NCI-H2171 treated with DMSO at 0.1 percent for 48 hours (cell line): Measurements from ENCODE around the gene PLEKHA5.

ENCODE experiments used
- DNase-seq: peaks from one replicate; lab custom pipeline; 2025; lab: John Stamatoyannopoulos, UW

Gene PLEKHA5

DNA sequence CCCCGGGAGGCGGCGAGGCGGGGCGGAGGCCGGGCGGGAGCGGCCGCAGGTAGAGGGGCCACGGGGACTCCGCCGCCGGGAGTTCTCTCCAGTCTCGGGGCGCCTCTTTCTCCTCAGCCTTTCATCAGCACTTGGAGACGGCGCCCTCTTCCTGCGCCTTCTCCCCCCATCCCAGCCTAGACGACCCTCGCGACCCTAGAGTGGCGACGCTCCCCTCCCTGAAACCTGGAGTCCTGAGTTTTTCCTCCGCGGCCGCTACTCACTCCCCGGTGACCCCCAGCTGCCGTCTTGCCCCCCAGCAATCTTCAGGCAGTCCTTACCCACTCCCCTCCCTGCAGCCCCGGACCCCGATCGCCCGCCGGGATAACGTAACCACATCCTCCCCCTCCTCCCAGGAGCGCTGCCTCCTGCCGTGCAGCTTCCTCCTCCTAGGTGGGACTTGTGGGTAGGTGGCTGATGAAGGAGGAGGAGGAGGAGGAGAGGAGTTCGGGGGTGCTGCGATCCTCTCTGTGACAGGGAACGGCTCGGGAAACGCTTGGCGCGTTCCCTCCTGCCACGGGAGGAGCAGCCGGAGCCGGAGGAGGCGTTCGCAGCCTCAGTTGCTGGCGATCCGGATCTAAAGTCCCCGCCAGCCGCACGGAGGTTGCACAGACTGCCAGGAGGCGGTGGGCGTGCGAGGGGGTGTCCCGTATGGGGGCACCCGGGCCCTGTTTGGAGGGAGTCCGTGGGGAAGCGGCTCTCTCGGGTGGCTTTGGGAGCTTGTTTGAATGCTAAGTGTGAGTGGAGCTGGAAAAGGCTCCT is 891 bp downstream of the PLEKHA5 start:
- DNase-seq = no peak

DNA sequence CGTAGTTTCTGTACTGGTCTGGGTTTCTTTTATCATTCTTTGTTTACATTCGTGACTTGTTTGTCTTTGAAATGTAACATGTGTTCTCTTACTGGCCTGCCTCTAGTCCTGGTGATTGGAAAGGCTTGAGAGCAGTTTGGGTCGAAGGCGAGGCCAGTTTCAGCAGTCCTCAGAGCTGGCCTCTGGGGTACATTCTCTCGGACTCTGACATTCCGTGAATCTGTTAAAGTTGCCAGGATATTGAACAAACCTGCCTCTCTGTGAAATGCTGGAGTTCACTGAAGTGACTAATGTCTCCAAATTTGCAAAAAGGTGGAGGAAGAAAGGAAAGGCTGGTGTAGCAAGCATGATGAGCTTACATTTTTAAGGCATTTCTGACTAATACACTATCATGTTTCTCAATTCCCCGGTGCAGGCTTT is 1.5 kb downstream of the PLEKHA5 start:
- no peak for DNase-seq

DNA sequence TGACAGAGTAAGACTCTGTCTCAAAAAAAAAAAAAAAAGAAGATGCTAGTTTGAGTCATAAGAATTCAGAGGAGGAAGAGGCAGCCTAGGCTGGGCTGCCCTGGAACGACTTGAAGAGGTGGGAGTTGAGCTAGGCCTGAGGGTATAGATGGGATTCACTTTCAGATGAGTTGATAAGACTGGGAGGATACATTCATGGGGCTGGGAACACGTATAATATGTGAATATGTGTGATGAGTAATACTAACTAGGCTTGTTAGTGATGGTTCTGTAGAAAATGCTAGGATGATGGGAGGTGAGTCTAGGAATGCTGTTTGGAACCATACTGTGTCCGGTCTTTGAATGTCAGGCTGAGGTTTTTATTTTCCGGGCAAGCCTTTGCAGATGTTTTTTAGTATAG is 9.0 kb downstream of the PLEKHA5 start:
- DNase-seq = no peak

DNA sequence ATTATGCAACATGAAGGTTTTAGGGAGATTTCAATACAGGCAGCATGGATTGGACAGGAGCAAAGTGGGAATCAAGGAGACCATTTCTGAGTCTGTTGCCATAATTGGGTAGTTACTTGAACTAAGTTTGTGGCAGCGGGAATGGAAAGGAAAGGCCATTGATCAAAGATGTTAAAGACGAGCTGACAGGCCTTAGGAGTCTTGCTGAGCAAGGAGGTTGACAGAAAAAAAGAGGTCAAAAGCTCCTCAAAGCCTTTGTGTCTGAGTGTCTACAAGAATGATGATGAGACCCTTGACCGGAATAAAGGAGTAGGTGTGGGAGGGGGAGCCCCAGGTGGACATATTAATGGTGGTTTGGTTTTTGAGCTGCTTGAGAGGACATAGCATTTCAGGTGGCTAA is 9.4 kb downstream of the PLEKHA5 start:
- DNase-seq = no peak

DNA sequence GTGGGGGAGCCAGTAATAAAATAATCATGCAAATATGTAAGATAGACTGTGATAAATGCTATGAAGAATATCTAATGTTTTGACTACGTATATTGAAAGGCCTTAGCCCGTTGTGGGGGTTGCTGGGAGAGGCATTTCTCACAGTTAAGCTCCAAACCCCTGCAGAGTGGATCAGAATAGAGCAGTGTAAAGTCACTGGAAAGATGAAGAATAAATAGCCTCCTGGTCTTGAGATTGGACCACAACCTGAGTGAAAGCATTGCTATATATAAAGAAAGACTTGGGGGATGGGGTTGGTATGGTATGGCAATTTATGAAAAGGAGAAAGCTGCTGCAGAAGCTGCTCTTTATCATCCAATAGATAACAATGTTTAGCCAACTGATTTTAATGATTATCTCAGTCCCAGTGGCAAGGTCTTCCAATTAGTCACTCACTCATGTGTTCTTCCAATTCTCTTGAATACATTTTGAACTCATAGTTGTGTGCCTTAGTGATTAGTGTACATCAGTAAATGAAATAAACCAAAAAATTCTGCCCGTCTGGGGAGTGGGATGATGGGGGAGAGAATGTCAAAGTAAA is 10.2 kb downstream of the PLEKHA5 start:
- DNase-seq = no peak

DNA sequence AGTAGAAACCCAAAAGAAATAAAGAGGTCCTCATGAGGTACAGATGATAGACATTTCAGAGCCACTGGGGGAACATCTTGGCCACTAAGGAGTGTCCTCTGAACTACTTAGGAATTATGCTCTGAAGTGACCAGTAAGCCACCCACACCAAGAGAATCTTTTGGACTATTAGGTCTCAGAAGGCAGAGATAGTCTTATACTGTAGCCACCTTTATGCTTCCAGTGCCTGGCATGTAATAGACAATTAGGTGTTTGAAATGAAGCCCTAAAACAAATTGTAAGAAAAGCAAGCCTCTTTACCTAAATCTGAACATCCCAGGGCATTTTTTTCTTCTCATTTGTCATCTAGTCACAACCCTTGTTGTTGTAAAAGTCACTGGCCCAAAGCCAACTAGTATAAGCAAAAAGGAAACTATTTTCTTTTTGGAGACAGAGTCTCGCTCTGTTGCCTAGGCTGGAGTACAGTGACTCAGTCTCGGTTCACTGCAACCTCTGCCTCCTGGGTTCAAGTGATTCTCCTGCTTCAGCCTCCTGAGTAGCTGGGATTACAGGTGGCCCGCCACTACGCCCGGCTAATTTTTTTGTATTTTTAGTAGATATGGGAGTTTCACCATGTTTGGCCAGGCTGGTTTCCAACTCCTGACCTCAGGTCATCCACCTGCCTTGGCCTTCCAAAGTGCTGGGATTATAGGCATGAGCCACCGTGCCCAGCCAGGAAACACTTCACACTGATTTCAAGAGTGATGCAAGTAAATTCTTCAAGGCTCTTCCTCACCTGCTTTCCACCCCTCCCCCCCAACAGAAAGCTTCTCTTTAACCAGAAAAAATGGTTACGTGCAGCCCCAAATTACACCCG is 11.1 kb downstream of the PLEKHA5 start:
- DNase-seq = no peak

DNA sequence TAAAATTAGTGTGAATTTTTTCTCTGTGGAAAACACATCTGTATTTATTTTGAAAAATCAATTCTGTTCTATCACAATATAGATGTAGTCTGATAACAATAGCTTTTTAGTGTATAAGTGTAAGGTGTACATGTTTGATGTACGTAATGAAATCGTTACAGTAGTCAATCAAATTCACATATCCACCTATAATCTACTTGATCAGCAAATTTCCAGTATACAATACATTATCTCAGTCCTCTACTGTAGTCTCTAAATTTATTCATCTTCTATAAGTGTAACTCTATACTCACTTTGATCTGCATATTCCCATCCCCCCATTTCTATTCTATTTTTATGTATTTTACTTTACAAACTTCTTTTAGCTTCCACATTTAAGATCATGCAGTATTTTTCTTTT is 13.0 kb downstream of the PLEKHA5 start:
- DNase-seq = no peak

DNA sequence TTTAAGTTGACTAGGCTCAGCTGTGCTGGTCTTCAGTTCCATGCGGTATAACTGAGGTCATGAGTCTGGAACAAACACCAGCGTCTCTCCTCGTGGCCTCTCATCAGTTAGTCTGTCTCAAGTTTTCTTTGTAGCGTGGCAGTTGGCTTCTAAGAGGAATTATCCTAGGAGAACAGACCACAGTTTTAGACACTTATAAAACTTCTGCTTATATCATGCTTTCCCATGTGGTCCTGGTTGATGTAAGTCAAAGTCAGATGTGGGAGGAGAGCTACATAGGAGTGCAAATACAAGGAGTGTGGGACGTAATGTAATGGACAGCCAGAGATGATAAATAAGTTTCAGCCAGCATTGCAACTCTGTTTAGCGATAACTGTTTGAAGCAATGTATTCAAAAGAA is 14.8 kb downstream of the PLEKHA5 start:
- DNase-seq = no peak

DNA sequence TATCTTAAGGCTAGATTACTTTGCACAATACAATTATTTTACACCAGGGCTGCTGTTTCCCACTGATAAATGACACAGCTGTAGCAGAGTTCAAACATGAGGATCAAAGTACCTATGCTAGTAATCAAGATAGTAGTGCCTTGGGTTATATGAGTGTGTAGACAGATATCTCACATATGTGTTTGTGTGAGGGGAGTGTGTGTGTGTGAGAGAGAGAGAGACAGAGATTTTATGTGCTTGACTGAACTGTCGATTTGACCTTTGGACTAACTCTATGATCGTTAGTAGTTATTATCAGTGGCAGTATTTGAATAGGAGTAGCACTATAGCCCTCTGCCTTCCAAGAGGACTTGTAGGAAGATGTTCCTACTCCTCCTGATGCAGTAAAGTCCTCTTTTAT is 15.5 kb downstream of the PLEKHA5 start:
- DNase-seq = no peak

DNA sequence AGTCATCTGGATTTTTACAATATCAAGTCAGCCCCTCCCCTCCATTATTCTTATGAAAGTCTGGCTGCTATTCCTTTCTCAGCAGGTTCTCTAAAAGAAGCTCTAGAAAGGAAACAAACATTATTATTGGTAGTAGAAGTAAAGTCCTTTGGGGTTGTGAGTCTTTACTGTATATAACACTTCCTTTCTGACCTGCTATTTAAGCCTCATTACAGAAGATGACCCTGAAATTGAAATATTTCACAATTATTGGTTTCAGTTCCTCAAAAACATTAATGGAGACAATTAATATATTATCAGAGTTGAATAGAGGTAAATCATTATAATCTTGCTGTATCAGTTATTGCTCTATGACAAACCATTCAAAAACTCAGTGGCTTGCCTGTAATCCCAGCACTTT is 19.3 kb downstream of the PLEKHA5 start:
- no peak for DNase-seq

DNA sequence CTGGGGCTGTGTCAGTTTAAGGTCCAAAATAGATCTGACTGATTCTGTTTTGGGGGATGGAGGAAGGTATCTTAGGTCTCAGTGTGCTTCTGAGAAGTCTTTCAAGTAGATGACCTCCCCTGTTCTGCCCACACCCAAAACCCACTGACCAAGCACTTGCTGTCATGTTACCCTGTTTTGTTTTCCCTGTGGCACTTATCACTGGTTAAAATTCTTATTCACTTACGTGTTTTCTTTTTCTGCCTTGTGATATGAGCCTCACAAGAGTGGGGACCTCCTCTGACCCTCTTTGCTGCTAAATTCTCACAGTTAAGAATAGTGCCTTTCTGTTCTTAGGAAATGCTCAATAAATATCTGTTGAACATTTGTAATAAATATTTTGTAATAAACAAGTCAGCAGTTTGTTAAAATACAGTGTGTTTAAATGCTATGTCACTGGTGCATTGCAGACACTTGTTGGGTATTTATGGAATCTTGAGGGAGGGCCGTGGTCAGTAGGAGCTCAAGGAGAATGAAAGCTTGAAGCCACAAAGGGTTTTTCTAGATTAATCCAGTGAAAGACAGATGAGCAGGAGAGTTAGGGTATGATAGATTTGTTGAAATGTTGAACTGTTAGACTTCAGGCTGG is 20.9 kb downstream of the PLEKHA5 start:
- no peak for DNase-seq

DNA sequence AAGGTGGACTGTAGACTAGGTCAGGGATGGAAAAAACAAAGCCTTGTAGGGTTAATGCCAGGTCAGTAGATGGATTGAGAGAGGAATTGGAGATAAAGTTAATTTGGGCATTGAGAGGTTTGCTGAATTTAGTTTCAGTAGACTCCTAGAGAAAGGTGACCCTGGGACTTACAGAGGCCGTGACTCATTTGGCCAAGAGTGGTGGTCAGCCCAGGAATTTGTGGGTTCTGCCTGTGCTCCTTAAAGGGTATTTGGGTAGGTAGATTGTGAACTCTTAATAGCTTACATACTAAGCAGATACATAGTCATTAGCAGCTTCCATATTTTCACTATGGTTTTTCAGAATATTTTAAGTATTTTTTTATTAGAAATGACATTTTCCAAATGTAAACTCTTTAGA is 21.8 kb downstream of the PLEKHA5 start:
- no peak for DNase-seq

DNA sequence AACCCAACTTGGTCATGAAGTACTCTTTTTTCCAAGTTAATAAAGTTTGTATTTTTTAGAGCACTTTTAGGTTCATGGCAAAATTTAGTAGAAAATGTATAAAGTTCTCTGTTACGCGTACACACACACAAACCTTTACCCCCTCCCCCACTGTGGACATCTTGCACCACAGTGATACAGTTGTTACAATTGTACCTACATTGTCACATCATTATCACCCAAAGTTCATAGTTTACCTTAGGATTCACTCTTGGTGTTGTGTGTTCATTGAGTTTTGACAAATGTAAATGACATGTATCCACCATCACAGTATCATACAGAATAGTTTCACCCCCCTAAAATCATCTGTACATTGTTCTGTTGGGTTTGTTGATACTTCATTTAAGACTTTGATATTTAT is 23.9 kb downstream of the PLEKHA5 start:
- DNase-seq = no peak

DNA sequence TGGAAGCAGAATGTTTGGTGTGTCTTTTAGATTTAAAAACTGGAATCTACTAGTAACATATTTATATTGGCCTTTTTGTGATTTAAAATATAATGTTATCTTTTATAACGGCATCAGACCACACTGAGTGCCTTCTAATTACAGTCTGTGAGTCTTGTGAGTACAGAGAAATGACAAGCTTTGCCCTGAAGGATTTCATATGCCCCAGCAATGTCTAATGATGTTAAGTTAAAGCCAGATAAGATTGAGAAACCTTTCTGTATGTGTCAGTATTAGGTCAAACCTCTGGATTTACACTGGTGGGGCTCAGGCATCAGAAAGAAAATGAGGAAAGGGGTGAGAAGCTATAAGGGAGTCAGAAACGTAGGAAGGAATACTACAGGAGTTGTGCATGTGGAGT is 25.2 kb downstream of the PLEKHA5 start:
- DNase-seq = no peak

DNA sequence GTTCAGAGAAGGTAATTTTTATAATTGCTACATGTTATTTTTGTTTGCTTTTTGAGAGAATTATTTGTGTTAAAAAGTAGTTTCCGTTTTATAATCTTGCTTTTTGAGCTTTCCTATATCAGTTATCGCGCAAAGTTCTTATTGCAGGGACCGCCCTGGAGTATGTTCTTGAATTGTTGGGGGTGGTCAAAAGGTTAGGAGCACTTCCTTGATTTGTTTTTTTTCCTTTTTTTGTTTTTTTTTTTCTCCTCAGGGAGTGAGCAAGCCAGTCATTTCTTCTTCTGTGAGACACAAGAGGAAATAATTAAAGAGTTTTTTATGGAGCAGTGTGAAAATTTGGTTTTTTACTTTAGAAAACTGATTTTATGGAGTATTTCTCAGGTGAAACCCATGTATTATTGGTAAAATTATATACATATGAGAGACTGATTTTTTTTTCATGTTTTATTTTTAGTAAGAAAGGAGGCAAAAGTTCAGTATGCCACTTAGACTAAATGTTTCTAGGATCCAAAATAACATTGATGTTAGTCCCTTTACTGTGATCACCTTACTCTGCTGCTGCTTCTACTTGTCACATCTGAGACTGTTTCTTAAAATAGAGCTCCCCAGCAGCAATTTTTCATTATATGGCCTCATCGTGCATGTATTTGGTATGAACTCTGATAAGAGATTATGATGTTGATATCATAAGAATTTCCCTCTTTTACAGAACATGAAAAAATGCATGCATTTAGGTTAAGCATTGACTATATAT is 26.6 kb downstream of the PLEKHA5 start:
- no peak for DNase-seq

DNA sequence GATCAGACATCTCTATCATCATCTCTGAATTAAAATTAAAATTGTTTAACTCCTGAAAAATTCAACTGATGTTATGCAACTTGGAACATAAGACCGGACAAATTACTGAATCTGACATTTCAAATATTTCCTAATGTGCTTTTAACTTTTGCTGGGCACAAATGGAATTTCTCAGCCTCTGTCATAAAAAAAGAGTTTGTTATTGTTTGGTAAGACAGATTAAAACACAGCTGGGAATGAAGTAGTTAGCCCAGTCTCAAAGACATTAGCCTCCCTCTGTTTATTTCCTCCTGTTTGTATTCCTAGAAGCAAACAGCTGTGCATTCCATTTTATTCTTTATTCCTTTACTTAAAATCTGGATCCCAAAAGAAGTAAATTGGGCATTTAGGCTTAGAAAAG is 29.4 kb downstream of the PLEKHA5 start:
- DNase-seq = no peak

DNA sequence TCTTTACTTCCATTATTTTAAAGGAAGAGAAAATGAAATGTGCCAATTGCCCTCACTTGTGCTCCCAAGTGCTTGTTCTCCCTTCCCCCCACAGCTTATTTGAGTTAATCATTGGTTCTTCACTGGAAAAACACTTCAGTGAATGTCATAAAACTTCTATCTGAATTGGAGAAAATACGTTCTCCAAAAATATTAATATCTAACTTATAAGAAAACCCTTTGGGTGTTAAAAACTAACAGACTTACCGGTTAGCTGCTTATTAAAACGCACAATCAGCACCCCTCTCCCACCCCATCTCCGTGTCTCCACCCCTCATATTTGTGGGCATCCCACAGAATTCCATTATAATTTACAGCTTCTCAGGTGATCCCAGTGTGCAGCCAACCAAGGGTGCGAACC is 31.7 kb downstream of the PLEKHA5 start:
- DNase-seq = no peak

DNA sequence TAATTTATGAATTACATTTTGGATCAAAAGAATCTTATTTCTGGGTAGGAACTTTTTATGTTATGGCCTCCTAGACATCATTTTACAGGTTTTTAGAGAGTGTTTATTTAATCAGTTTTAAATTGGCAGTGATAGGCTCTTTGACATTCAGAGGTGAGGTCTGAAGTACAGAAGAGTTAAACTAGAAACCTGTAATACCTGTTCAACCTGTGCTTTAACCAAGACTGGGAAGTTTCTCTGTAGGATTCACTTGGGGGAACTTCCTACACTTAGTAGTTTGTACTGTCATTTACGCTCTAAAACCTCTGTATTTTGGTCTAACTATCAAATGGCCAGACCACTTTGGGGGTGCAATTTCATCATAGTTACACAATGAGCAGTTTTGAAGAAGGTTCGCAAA is 35.9 kb downstream of the PLEKHA5 start:
- no peak for DNase-seq

DNA sequence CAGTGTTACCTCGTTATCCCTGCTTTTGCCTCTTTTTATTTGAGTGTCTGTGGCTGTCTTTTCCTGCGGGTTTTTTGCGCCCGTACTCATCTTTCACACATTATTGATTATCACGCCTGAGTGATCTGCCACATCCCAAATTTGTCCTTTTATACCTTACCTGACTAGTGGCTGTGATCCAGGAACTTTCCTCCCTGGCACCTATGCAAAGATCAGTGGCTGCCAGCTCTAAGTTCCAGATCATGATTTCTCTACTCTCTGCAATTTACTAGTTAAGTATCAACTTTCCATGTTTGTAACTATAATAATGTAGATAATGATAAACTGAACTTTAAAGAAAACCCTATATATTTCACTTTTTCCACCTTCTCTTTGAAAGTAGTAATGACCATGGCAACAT is 36.9 kb downstream of the PLEKHA5 start:
- DNase-seq = no peak

DNA sequence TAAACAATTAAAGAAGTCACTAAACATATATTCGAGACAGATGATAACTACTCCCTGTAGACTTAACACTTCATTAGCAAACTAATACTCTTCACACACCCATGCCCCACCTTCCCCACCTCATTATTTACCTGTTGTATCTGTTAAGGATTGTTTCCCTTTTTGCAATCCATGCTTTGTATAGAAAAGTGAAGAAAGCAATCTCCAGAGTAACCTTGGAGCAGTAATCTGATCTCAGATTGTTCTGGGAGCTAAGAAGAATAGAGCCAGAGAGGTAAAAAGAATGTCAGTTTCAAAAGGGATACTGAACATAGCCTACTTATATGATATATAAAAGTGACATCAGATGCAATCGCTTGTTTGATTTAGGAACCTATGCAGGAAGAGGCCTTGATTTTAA is 37.4 kb downstream of the PLEKHA5 start:
- DNase-seq = no peak

DNA sequence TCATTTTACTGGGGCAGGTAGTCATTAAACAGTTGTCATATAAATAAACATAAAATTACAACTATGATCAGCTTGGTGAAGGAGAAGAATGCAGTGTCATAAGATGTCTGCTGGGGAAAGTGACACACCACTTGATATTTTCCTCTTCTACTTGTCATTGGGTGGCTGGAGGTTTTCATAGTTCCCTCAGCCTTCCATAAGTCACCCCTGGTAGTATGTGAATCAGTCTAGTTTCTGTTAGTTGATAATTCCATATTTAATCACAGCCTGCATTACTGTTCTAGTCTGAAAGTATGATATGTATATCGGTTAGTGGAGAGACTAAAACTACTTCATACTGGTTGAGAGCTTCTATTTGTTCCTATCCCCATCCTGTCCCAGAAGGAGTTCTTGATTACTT is 38.2 kb downstream of the PLEKHA5 start:
- no peak for DNase-seq

DNA sequence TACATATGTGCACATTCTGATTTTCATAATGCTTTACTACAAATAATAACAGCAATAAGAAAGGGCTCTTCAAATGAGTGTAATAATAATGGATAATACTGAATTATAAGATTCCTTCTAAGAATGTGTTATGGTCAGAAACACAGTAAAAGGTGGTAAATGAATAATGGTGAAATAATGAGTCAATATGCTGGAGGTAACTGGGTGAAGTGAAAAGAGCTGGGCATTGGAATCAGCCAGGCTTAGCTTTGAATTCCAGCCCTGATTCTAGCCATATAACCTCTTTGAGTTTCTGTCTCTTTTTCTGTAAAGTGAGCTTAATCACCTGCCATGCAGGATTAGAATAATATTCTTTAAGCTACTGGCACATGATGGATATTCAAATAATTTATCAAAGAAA is 39.1 kb downstream of the PLEKHA5 start:
- no peak for DNase-seq
